Ovary (tissue), 1 donor: ENCODE measurements around the gene ASAP2.

ENCODE experiments used
- EP300 ChIP-seq: sonication (generic); formaldehyde crosslinking; IDR thresholded peaks from one replicate; pipeline ENCODE4 v1.6.1; 2017; ENCODE audit warnings: antibody characterized with exemption
- POLR2A ChIP-seq: fragments of 450-650 bp; IDR thresholded peaks from one replicate; pipeline ENCODE4 v1.6.1; 2017; ENCODE audit warnings: antibody characterized with exemption, mild to moderate bottlenecking, moderate library complexity

DNA sequence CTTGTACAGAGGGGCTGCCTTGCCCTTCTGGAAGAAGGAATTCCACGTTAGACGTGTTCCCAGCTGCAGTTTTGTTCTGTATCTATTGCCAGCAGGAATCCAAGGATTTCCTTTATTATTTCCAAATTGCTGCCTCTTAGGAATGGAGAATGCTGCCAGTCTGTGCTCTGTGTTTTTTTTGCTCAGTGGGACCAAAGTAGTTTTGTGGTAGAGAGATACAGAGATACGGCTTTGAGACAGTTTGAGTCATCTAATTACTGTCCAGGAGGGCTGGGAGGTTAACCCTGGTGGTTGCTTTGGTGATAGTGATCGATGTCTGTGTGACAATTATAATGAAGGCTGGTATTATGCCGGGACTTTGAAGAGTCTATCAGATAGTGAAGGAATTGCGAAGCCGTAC is 26.3 kb downstream of the ASAP2 start:
- TF ChIP-seq EP300 (no peak), POLR2A (no peak)
